Fibroblast of peridontal ligament (primary cell): ENCODE data around the gene ELANE.

ENCODE experiments used
- DNase-seq: peaks from one replicate; pipeline ENCODE4 v3.0.0-alpha.2; 2010; ENCODE audit errors: extremely low read depth

Gene ELANE

GRCh38 chr19:852136-853013, at the start of gene ELANE:
Gene ELANE (plus strand): TSS chr19:852303. CDS start chr19:852329, 26 bp downstream.
- DNase-seq = no peak

DNA sequence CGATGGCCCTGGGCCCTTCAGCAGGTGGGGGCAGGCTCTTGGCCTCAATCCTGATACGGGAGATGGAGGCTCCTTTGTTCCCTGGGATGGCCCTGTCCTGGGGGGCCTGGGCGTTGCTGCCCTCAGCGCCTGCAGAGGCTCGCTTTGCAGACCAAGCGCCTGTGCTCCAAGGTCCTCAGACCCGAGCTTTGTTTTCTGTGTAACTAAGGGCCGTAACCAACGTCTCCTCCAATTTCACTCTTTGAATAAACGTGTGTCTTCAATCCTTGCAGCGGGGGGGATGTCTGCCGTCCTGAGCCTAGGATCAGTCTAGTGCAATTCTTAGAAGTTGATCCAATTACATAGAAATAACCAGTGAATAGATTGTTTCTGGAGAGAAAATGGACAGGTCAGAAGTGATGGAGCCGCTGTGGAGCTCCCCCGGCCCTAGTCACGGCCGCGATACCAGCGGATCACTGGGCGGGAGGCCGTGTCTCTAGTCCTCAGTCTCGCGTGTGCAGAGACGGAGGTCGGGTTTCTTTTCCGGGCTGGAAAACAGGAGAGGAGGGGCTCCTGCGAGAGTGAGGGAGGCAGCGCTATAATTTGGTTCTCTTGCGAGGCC, 49.5 kb upstream of the ELANE start:
- DNase-seq = peak; percentile 65

DNA sequence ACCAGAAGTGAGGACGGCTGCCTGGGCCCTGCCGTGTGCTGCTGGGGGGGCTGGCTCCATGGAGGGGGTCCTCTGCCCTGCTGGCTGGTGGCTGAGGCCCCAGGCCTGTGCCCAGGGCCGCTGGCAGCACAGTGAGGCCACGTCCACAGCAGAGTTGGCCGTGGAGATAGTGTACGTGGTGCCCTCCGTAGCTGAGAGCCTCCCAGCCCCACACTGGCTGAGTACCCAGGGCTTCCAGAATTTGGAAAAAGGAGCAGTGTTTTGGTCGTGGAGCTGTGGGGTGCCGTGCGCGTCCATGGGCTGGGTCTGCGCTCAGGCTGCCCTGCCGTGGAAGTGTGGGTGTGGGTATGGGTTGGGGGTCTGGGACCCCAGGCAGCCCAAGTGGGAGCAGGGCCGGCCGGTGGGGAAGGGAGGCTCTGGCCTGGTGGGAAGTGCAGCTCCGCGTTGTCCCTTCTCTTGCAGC, 49.0 kb upstream of the ELANE start:
- no peak for DNase-seq

GRCh38 chr19:803686-804418, 48.3 kb upstream of the ELANE start:
- DNase-seq = no peak

GRCh38 chr19:804419-805165, 47.5 kb upstream of the ELANE start:
- DNase-seq = no peak

DNA sequence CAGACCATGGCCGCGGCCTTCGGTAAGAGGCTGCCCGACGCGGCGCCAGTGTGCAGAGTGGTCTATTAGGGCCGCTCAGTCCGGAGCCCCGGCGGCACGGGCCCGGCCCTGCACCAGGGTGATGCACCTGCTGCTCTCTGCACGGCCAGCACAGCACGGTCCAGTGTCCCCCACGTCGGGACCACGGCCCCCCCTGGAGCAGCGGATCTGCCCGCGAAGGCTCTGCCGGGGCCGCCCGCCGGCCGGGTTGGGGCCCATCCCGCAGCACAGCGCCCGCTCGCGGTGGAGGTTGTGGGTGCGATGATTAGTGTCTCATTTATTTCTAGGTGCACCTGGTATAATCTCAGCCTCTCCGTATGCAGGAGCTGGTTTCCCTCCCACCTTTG, 46.9 kb upstream of the ELANE start:
- no peak for DNase-seq

DNA sequence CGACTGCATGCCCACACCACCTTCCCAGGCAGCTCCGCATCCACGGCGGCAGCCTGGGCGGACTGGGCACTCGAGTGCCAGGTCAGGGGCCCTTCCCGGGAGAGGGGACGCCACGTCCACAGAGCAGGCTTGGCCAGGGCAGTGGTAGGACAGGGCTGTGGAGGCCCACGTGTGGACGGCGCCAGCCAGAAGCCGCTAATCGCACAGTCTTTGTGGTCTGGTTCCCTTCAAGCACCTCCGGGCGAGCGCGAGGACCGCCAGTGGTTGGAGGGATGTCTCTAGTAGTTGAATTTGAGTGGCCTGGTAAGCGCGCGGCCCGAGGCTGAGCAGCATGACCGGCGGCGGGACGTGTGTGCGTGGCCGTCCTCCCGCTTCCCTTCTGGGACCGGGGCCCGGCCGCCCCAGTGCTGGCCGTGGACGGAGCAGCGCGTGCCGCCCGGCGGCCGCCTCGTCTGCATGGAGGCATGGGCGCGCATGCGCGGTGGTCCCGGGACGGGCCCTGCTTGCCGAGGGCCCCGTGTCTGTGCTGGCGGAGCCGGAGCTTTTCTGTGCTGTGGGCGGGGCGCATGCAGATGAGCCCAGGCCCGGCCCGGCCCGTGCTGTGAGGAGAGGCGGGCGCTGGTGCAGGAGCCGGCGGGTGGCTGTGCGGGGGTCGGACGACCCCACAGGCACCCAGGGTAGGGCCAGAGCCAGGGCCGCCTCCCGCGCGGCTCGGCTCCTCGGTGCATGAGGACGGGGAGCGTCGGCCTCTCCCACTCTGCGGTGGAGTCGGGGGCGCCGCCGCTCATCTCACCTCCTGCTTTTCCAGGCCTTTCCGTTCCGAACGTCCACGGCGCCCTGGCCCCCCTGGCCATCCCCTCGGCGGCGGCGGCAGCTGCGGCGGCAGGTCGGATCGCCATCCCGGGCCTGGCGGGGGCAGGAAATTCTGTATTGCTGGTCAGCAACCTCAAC, 46.2 kb upstream of the ELANE start:
- DNase-seq = no peak

DNA sequence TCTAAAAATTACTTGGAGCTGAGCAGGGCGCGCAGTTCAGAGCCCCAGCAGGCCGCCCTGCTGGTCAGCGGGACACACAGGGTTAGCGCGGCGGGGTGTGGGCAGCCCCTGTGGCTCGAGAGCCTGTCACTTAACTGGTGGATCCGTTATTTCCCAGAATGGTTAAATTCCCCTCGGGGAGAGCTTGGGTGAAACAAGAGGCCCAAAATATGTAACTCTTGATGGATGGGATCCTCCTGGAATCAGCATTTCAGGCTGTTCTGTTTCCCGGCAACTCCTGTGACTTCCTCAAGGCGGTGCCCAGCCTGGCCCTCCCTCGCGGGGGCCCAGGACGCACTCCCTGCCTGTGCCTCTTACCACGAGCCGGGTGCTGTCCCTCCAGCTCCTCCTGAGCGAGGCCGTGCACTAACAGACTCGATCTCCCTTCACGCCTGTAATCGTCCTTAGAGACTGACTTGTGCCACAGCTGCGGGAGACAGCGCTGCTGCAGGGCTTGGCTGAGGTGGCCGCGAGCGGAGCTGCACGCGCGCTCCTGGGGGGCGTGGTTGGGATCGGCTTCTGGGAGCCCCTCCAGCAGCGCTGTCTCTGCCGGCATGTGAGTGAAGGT, 45.2 kb upstream of the ELANE start:
- no peak for DNase-seq

- DNase-seq = no peak
These were observed 44.3 kb upstream of the ELANE start for GRCh38 chr19:807627-808422.

- DNase-seq = no peak
These were observed 43.7 kb upstream of the ELANE start for GRCh38 chr19:808423-808775.

DNA sequence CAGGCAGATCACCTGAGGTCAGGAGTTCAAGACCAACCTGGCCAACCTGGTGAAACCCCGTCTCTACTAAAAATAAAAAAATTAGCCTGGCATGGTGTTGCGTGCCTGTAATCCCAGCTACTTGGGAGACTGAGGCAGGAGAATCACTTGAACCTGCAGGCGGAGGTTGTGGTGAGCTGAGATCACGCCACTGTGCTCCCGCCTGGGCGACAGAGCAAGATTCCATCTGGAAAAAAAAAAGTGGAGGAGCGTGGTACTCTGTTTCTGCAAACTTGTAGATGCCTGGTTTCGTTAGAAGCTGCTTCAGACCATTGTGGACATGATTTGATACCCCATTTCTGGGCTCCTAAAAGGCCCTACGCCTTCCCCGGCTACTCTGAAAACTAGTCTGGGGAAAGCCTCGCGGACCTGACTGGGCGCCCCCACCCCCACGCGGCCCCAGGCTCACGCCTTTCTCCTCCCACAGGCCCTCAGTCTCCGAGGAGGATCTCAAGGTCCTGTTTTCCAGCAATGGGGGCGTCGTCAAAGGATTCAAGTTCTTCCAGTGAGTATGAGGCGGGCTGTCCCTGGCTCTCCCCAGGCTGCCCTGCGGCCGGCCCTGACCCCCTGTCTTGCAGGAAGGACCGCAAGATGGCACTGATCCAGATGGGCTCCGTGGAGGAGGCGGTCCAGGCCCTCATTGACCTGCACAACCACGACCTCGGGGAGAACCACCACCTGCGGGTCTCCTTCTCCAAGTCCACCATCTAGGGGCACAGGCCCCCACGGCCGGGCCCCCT, 41.8 kb upstream of the ELANE start:
- no peak for DNase-seq

DNA sequence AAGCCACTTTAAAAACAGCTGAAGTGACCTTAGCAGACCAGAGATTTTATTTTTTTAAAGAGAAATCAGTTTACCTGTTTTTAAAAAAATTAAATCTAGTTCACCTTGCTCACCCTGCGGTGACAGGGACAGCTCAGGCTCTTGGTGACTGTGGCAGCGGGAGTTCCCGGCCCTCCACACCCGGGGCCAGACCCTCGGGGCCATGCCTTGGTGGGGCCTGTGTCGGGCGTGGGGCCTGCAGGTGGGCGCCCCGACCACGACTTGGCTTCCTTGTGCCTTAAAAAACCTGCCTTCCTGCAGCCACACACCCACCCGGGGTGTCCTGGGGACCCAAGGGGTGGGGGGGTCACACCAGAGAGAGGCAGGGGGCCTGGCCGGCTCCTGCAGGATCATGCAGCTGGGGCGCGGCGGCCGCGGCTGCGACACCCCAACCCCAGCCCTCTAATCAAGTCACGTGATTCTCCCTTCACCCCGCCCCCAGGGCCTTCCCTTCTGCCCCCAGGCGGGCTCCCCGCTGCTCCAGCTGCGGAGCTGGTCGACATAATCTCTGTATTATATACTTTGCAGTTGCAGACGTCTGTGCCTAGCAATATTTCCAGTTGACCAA, 41.1 kb upstream of the ELANE start:
- DNase-seq = no peak

- DNase-seq = no peak
These were observed 40.5 kb upstream of the ELANE start for GRCh38 chr19:811506-812048.

GRCh38 chr19:812049-812746, 39.9 kb upstream of the ELANE start:
- DNase-seq = no peak

- DNase-seq = no peak
These were observed 39.3 kb upstream of the ELANE start for GRCh38 chr19:812747-813218.

GRCh38 chr19:813219-814151, 38.6 kb upstream of the ELANE start:
- no peak for DNase-seq
